Choroid plexus epithelial cell (primary cell): Measurements from ENCODE around the gene EPHA2.
A peak's percentile ranks its signal among the peaks of the same experiment; 100 is the strongest.

Experiments
- DNase-seq: peaks from one replicate; pipeline ENCODE4 v3.0.0-alpha.2; 2010; ENCODE audit warnings: low read depth
- H3K4me3 ChIP-seq: 2 replicates; pipeline ENCODE4 v1.5.1; 2011; ENCODE audit warnings: low read depth, mild to moderate bottlenecking, control low read depth, low read length, moderate library complexity
- TF ChIP-seq, protein P1 (sequence below): conservative IDR thresholded peaks from 2 replicates; pipeline ENCODE4 v1.5.1; 2011; ENCODE audit warnings: low read depth, mild to moderate bottlenecking, control low read depth, inconsistent platforms, low read length, moderate library complexity

Gene EPHA2

GRCh38 chr1:16080422-16081150 lies 75.3 kb downstream of the EPHA2 start:
- TF ChIP-seq, protein P1, sequence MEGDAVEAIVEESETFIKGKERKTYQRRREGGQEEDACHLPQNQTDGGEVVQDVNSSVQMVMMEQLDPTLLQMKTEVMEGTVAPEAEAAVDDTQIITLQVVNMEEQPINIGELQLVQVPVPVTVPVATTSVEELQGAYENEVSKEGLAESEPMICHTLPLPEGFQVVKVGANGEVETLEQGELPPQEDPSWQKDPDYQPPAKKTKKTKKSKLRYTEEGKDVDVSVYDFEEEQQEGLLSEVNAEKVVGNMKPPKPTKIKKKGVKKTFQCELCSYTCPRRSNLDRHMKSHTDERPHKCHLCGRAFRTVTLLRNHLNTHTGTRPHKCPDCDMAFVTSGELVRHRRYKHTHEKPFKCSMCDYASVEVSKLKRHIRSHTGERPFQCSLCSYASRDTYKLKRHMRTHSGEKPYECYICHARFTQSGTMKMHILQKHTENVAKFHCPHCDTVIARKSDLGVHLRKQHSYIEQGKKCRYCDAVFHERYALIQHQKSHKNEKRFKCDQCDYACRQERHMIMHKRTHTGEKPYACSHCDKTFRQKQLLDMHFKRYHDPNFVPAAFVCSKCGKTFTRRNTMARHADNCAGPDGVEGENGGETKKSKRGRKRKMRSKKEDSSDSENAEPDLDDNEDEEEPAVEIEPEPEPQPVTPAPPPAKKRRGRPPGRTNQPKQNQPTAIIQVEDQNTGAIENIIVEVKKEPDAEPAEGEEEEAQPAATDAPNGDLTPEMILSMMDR, result no peak
- H3K4me3 ChIP-seq, result no peak overlapping the region
- no peak for DNase-seq

- TF ChIP-seq, protein P1, result peak; percentile 92
- peak; percentile 82 for DNase-seq
Measured at GRCh38 chr1:16078925-16079656, 76.8 kb downstream of the EPHA2 start.

GRCh38 chr1:16077406-16078245 lies 78.2 kb downstream of the EPHA2 start:
- no peak for DNase-seq
- no peak overlapping the region for H3K4me3 ChIP-seq
- TF ChIP-seq, protein P1, result no peak

More at GRCh38 chr1:16078925-16079656, 76.8 kb downstream of the EPHA2 start:
- no peak overlapping the region for H3K4me3 ChIP-seq

DNA sequence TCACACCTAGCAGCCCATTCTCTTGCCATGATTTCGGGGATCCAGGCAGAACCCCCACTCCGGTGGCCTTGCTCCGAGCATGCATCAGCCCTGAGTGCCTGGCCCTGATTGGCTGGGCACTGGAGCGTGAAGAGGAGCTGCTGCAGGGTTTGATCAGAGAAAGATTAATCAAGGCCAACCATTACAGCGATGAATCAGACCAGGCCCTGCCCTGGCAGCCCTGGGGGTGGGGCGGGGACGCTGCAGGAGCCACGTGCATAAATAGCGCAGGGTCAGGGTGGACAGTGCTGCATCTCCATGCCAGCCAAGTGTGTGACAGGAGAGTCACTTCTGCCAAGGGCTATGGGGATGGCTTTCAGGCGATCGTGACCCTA lies 79.0 kb downstream of the EPHA2 start:
- TF ChIP-seq, protein P1, result no peak
- no peak overlapping the region for H3K4me3 ChIP-seq
- DNase-seq, result no peak

DNA sequence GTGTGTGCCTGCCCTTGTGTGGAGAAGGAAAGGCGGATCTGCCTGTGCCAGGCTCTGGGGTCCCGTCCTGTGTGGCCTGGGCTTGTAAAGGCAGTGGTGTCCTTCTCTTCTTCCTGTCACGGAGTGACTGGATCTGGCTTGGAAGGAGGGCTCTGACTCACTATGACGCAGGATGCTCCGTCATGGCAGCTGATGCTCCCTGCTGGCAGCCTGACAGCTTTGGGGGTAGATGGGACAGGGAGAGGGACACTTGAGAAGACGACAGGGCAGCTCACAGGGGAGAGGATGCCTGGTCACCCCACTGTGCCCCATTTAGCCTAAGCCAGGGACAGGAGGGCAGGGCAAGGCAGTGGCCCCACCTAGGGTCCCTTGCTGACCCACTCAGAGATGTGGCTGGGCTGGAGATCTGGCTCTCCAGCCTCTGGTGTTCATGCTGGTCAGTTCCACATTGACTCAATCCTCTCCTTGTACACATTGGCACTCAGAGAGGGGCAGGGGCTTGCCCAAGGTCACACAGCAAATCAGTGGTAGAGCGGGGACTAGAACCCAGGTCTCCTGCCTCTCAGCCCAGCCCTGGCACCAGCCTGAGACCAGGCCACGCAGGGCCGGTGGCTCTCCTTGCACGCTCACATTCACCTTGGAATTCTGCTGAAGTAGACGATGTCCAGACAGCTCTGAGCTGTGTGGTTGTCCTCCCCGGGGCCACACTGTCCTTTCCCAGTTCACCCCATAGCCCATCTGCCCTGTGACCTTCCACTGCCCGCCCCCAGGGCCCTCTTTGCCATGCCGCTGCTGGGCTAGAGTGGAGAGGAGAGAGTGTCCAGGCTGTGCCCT lies 79.6 kb downstream of the EPHA2 start:
- TF ChIP-seq, protein P1, result no peak
- no peak overlapping the region for H3K4me3 ChIP-seq
- DNase-seq, result peak; percentile 86

GRCh38 chr1:16075337-16076030 lies 80.4 kb downstream of the EPHA2 start:
- no peak overlapping the region for H3K4me3 ChIP-seq
- DNase-seq, result peak; percentile 58
- TF ChIP-seq, protein P1, result no peak
